ENCODE measurements around the gene MBP. TPM values are rescaled to one million over a fixed set of nuclear protein-coding genes. Genes with fewer than 3 reads are reported as not detected.

Gene MBP
- total RNA-seq, 1 experiment from 2014 or later: 88.8 TPM

GRCh38 chr18:77166523-77166922 lies 33.9 kb upstream of the MBP start:
- no peak for DNase-seq (ENCODE audit: low read depth, low spot score)
- Histone ChIP-seq H3K4me3 (ENCODE audit: low read depth in 2 of 2, low read length in 2 of 2) (no peak overlapping the region), H3K9me3 (ENCODE audit: control insufficient read depth, insufficient read depth, low read depth, low read length) (no peaks in the 10 kb centered on the region), H3K36me3 (ENCODE audit: control insufficient read depth, insufficient read depth, low read length) (no peaks in the 10 kb centered on the region), H3K4me1 (ENCODE audit: control insufficient read depth, insufficient read depth, low read length) (no peaks in the 10 kb centered on the region), H3K27ac (ENCODE audit: low read length) (no peak overlapping the region), H3K27me3 (ENCODE audit: control insufficient read depth, insufficient read depth, low read length) (no peaks in the 10 kb centered on the region)
- in situ Hi-C loops (cut with HindIII; ENCODE audit: low pct_unique_long_range_greater_than_20kb, low sequenced_read_pairs): no loop called here
- POLR2A ChIA-PET: interaction anchor here (0.6 kb wide), 1 partner anchor 640 kb away, joined by 3 read pairs; no protein-coding TSS in a partner anchor
- no TSS peak for BruUV-seq (replicated peaks)
- TF ChIP-seq SIN3A (IDR thresholded peaks at IDR 0.05; ENCODE audit: borderline replicate concordance, insufficient read depth, low read depth, low read length) (no peak), REST (IDR thresholded peaks at IDR 0.05; ENCODE audit: insufficient read depth in 1 of 2, low read depth in 2 of 2, low read length in 1 of 2) (no peak), TCF7L2 (IDR thresholded peaks at IDR 0.05; ENCODE audit: low read depth, low read length) (no peak), POLR2AphosphoS5 (IDR thresholded peaks at IDR 0.05; ENCODE audit: low read depth, low read length) (no peak)
- TF ChIP-seq, protein P1, sequence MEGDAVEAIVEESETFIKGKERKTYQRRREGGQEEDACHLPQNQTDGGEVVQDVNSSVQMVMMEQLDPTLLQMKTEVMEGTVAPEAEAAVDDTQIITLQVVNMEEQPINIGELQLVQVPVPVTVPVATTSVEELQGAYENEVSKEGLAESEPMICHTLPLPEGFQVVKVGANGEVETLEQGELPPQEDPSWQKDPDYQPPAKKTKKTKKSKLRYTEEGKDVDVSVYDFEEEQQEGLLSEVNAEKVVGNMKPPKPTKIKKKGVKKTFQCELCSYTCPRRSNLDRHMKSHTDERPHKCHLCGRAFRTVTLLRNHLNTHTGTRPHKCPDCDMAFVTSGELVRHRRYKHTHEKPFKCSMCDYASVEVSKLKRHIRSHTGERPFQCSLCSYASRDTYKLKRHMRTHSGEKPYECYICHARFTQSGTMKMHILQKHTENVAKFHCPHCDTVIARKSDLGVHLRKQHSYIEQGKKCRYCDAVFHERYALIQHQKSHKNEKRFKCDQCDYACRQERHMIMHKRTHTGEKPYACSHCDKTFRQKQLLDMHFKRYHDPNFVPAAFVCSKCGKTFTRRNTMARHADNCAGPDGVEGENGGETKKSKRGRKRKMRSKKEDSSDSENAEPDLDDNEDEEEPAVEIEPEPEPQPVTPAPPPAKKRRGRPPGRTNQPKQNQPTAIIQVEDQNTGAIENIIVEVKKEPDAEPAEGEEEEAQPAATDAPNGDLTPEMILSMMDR (IDR thresholded peaks at IDR 0.05): no peak
- intact Hi-C loops (cut with micrococcal nuclease; ENCODE audit: unreplicated experiment): no loop called here
- ATAC-seq: no peak
- CTCF ChIA-PET: no interaction called here

- no peak for DNase-seq (ENCODE audit: low read depth, low spot score)
- intact Hi-C loops (cut with micrococcal nuclease; ENCODE audit: unreplicated experiment): no loop called here
- in situ Hi-C loops (cut with HindIII; ENCODE audit: low pct_unique_long_range_greater_than_20kb, low sequenced_read_pairs): no loop called here
- no TSS peak for BruUV-seq (replicated peaks)
- POLR2A ChIA-PET: no interaction called here
- no peak overlapping the region for H3K4me3 ChIP-seq (ENCODE audit: low read depth in 2 of 2, low read length in 2 of 2)
- TF ChIP-seq POLR2AphosphoS5 (IDR thresholded peaks at IDR 0.05; ENCODE audit: low read depth, low read length) (no peak), SIN3A (IDR thresholded peaks at IDR 0.05; ENCODE audit: borderline replicate concordance, insufficient read depth, low read depth, low read length) (no peak), REST (IDR thresholded peaks at IDR 0.05; ENCODE audit: insufficient read depth in 1 of 2, low read depth in 2 of 2, low read length in 1 of 2) (no peak), TCF7L2 (IDR thresholded peaks at IDR 0.05; ENCODE audit: low read depth, low read length) (no peak)
- TF ChIP-seq, protein P1 (IDR thresholded peaks at IDR 0.05): no peak
- CTCF ChIA-PET: no interaction called here
- H3K36me3 ChIP-seq (ENCODE audit: control insufficient read depth, insufficient read depth, low read length): no peaks in the 10 kb centered on the region
- H3K27ac ChIP-seq (ENCODE audit: low read length): no peak overlapping the region
- no peaks in the 10 kb centered on the region for H3K9me3 ChIP-seq (ENCODE audit: control insufficient read depth, insufficient read depth, low read depth, low read length)
- ATAC-seq: no peak
- no peaks in the 10 kb centered on the region for H3K27me3 ChIP-seq (ENCODE audit: control insufficient read depth, insufficient read depth, low read length)
- no peaks in the 10 kb centered on the region for H3K4me1 ChIP-seq (ENCODE audit: control insufficient read depth, insufficient read depth, low read length)
These were observed 33.1 kb upstream of the MBP start for GRCh38 chr18:77165503-77166188.
